ENCODE measurements around the gene ANKRD40.

- TF ChIP-seq POLR2AphosphoS5 (IDR thresholded peaks at IDR 0.05; ENCODE audit: borderline replicate concordance, low read depth, low read length) (no peak), EZH2 (IDR thresholded peaks at IDR 0.05) (no peak)
These were observed 34.7 kb downstream of the ANKRD40 start for GRCh38 chr17:50672831-50673551.
